ENCODE data around the gene TLE2.
"Not testable (repeated sequence)": the region's sequence is repeated elsewhere in the genome, so short reads cannot be mapped to it uniquely, and the experiment has no call there.

Gene TLE2

DNA sequence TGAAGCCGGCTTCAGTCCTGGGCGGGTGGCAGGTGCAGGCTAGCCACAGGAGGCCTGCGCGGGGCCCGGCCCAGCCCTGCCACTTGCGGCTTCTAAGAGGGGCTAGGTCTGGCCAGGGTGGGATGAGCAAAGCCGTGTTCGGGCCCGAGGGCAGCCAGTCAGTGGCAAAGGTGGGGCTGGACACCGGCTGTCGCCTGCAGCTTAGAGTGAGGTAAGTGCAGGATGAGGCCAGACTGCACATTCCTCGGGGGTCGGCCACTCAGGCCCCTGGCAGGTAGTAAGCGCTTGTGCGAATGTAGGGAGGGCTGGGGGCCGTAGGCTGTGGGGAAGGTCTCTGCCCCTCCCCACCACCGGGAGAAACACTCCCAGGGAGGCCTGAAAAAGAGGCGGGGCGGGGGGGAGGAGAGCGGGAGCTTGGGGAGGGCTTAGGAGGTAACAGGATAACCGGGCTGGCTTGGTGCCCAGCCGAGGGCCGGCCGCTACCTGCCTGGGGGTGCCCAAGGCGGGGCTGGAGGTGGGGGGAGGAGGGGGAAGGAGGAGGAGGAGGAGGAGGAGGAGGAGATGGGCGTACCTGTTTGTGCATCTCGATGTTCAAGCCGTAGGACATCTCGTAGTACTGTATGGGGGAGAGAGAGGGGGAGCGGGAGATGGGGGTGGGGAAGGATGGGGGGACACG is 26.8 kb upstream of the TLE2 start:
- no peak for DNase-seq

DNA sequence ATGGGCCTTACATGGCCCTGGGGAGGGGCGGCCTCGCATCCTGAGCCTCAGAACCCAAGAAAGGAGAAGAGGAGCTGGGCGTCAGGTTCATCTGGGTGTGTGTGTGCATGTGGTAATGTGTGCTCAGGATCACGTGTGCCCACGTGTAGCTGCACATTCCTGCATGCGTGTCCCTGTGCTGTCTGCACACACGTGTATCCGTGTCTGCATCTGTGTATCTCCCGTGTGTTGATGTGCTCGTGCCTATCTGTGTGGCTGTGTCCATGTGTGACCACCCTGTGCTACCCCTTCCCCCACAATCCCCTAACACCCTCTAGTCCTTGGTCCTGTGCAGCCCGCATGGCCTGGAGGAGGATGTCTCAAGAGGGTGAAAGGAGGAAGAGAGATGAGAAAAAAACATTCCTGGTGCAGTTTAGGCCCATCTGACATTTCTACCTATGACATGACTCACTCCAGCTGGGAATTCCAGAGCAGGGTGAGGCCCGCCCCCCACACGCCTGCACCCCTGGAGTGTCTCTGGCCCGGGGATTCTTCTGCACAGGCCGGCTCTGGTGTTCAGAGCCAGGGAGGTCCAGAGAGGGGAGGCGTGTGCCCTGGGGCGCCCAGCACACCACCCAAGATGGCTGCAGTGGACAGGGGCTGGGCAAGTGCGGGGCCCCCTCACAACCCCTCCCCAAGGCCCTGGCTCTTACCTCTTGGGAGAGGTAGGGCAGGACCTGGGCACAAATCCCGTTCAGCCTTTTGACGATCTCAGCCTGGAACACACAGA is 26.1 kb upstream of the TLE2 start:
- DNase-seq = no peak

DNA sequence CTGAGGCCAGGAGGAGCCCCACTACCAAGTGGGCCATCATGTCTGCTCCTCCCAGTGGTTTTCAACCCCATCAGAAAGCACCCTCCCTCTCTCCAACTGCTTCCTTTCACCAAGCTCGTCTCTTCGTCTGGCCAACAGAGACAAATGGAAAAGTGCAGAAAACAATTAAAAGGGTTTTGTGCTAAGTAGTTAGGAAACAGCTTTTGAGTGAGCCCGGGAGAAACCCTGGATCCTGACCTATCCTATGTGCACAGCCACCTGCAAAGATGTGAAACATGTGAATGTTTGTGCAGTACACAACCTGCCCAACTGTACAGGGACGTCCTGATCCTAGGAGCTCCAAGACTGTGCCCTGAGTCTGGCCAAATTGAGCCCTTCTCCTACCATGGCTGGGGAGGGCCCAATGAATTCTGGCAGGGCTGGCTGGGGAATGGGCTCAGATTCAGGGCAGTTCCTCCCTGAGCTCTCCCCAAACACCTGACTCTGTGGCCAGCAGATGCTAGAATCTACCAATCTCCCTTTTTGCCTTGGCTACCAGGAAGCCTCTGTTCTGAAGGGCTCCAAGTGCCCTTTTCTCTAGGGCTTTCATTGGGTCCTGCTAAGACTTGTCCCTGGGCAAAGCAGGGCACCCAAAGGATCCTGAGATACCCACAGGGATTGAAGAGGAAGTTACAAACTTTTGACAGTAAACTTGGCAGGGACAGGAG is 25.3 kb upstream of the TLE2 start:
- no peak for DNase-seq

DNA sequence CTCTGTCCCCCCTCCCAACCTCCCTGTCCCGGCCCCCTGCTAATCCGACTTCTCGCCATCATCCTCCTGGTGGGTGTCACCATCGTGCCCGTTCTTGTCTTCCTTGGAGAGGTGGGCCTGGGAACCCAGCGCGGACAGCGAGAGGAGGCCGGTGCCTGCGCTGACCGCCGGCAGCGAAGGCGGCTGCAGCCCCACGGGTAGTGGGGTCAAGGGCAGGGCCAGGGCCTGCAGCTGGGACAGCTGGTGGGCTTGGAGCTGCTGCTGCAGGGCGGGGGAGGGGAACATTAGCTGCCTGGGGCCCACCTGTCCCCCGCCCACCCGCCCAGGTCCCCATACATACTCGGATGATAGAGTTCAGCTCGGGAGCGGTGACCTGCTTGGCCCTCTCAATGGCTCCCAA is 24.7 kb upstream of the TLE2 start:
- no peak for DNase-seq

DNA sequence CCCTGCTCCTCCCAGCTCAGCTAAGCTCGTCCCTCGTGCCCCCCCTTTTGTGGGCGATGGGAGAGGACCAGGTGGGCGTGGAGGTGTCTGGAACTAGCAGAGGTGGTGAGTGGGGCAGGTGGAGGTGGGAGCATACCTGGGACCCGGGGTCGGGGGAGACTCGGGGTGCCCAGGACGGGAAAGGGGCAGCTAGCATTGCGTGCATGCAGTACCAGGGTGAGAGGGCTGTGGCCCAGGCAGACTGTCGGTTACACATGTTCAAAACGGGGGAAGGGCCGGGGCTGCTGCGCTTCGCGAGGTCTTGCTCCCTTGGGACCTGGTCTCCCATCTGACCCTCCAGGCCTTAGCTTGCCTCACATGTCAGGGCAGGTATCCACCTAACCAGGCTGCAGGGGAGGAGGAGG is 24.1 kb upstream of the TLE2 start:
- DNase-seq = no peak

DNA sequence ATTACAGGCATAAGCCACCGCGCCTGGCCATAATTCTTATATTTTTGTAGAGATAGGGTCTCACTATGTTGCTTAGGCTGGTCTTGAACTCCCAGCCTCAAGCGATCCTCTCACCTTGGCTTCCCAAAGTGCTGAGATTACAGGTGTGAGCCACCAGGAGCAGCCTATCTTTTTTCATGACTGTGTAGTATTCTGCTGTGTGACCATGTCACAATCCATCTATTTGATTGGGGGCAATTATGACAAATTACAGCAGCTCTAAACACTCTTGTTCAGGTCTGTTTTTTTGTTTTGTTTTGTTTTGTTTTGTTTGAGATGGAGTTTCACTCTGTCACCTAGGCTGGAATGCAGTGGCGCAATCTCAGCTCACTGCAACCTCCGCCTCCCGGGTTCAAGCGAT is 20.9 kb upstream of the TLE2 start:
- DNase-seq = not testable (repeated sequence)

DNA sequence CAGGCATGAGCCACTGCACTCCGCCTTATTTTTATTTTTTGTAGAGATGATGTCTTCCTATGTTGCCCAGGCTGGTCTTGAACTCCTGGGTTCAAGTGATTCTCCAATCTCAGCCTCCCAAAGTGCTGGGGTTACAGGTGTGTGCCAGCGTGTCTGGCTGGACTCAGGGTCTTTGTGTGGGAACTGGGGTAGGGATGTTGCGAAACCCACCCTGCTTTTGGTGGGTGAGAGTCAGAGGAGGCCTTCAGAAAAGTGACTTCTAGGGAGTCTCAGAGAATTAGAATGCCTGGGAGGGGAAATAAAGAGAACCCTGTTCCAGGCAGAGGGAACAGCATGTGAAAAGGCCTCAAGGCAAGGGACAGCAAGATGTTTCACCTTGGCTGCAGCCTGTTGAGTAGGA is 20.0 kb upstream of the TLE2 start:
- DNase-seq = no peak

DNA sequence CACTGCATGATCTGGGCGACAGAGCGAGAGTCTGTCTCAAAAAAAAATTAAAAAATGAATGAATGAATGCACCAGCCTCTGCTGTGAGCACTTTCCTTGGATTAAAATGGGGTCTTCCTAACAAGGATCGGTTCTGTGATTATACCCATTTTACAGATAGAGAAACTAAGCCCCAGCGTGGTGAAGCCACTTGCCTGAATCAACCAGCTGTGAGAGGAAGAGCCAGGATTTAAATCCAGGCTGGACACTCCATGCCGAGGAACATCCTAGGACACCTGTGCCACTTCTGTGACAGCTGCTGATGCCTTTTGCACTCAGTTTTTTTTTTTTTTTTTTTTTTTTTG is 19.1 kb upstream of the TLE2 start:
- DNase-seq = no peak

DNA sequence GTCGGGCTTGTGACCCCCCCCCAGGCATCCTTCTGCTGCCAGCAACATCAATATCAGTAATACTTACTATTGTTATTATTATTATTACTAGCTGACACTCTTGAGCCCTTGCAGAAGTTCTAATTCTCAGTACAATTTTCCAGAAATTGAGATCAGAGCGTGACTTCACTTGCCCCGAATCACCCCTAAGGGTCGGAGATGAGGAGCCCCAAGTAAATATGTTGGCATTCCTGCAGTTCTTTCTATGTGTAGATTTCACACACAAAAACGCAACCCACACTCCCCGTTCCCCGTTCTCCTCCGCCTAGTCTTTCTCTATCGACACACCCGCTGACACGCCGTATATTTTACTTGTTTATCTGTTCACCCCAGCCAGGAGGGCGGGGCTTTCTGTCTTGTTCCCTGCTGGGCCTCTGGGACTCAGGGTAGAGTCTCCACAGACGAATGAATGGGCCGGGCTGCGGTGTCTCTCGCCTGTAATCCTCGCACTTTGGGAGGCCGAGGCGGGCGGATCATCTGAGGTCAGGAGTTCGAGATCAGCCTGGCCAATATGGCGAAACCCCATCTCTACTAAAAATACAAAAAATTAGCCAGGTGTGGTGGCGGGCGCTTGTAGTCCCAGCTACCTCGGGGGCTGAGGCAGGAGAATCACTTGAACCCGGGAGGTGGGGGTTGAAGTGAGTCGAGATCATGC is 18.6 kb upstream of the TLE2 start:
- DNase-seq = peak; percentile 70

DNA sequence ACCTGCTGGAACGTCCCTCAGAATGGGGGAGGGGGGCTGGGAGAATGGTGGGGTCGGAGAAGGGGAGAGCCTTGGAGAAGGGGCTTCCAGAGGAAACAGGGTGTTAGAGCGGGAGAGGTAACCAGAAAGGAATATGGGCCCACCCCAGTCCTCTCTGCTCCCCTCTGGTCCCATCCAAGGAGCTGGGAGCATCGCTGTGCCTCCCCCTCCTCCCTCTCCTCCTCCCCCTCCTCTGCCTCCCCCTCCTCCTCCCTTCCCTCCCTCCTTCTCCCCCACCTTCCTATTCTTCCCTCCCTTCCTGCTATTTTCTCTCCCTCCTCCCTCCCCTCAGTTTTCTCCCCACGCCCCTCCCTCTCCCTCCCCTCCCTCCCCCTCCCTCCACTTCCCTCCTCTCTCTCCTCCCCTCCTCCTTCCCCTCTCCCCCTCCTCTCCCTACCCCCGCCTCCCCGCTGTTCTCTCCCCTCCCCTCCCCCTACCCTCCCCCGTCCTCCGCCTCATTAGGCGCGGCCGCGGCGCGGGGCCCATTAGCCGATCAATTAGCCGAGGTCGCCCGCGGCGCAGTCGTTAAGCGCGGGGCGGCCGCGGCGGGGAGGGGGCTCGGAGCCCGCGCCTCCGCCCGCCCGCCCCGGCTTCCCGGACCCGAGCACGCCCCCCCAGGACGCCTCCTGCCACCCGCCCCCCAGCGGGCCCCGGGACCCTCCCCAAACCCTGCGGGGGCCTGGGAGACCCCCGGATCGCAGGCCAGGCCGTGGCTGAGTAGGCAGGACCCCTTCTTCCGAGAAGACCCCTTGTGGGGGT is 17.8 kb upstream of the TLE2 start:
- DNase-seq = peak; percentile 75

DNA sequence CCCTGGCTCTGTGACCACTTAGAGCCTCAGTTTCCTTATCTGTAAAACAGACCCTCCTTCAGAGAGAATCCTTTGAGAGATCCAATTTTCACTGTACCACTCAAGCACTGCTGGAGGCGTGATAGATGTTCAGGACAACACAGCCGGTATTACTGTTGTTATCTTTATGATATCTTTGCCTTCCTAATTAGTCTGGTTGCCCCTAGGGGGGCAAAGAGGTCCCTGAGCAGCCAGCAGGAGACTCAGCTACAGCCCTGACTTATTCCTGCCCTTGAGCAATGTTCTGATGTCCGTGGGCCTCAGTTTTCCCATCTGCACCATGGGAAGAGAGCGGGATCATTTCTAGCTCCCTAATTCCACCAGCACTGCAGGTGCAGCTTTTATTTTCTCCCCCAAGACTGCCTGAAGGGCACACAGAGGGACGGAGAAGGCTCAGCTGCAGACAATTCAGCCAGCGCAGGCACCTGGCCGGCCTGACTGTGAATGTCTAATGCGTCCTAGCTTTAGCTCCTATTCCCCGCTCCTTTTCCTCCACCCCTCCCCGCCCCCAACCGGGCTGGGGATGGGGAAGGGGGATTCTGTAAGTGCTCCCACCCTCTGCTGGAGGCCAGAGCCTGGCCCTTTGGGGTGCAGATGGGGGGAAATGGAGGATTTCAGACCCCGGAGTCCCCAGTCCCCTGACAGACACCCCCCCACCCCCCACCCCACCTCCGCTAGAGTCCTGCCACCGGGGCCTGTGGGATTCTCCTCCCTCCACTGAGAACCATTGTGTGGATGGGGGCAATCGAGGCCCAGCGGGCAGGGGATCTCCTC is 17.0 kb upstream of the TLE2 start:
- no peak for DNase-seq

DNA sequence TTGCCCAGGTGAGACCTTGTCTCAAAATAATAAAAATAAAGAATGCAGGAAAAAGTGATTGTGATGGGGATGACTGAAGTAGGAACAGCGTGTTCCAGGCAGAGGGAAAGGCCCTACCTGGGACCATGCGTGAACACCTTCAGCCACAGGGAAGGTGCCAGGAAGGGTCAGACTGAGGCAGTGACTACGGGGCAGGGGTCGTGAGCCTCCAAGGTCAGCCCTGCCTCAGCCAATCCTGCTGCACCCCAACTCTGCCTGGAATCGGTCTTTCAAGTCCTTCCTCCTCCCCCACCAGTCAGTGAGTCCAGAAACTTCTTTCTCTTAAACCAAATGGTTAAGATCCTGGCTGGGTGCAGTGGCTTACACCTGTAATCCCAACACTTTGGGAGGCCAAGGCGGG is 16.1 kb upstream of the TLE2 start:
- DNase-seq = no peak

DNA sequence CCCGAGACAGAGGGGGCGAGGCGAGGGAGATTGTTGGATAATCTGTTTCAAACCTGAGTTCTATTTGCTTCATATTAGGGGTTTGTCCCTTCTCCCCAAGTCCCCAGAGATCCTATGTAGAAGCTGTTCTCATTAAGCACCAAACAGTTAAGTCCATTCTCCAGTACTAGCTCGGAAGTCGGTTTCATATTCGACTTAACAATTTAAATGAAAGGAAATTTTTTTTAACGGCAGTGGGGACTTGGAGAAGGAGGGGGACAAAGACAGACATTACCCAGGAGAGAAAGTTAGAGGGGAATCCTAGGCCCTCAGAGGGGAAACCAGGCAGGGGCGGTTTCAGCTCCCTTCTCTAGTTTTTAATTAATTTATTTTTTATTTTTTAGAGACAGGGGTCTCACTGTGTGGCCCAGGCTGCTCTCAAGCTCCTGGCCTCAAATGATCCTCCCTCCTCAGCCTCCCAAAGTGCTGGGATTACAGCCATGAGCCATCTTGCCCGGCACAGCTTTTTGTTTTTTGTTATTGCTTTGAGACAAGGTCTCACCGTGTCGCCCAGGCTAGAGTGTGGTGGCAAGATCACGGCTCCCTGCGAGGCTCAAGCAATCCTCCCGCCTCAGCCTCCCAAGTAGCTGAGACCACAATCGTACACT is 13.7 kb upstream of the TLE2 start:
- DNase-seq = no peak

DNA sequence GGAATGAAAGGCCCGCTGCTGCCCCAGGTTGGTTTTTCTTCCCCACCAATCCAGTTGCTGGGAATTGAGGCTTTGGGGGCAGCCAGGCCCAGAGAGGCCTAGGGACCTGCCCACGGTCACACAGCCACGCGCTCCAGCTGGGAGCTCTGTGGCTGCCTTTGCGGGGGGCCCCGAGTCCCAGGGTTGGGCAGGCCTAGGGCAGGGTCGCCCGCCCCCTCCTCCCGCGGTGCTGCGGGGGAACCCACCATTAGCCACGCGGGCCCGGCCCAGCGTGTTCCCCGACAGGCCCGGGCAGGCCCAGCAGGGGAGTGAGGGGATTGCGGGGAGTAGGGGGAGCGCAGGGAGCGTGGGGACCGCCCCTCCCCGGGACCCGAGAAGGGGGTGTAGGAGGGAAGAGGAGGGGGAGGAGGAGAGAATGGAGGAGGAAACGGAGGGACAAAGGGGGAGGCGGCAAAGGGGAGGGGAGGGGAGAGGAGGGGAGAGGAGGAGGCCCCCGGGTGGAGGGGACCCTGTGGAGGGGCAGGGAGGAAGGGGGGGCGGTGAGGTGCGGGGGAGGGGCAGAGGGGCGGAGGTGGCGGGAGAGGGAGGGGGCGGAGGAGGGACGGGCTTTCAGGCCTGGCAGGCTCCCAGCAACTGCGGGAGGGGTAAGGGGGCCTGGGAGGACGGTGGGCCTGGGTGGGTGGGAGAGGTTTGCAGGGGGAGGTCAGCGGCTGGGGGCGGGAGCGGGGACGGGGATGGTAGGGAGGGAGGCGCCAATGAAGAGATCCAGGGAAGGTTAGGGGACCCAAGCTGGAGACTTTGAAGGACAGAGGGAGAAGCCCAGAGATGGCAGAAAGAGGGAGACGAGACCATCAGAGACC is 12.9 kb upstream of the TLE2 start:
- DNase-seq = peak; percentile 69

DNA sequence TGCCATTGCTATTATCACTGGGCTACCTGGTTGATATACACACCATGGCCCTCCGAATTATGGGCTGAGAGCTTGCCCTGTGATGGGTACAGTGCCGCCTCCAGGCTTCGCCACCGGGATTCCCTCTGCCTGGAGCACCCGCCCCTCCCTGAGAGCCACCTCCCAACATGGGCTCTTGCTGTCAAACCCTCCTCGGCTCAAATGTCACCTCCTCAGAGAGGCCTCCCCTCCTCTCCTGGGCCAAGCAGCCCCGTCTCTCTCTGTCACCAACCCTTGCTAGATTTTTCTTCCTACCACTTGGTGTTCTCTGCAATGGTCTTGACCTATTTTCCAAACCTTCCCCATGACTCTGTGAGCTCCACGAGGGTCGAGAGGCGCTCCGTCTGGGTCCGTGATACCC is 12.2 kb upstream of the TLE2 start:
- DNase-seq = no peak

DNA sequence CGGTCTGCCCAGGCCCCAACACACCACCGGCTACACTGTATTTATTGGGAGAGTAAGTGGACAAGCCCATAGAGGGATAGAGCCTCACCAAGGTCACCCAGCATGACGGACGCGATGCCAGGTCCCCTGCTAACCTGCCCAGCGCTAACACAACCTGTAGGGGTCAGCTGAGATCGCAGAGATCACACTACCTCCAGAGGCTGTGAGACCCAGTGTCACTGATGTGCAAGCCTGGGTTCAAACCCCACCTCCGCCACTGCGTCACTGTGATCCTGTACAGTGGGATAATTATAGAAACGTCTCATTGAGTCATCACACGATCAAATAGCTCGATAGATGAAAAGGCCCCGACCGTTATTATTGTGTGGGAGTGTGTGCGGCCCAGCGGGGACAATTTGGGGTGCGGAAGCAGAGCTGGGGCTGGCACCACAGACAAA is 10.6 kb upstream of the TLE2 start:
- no peak for DNase-seq

DNA sequence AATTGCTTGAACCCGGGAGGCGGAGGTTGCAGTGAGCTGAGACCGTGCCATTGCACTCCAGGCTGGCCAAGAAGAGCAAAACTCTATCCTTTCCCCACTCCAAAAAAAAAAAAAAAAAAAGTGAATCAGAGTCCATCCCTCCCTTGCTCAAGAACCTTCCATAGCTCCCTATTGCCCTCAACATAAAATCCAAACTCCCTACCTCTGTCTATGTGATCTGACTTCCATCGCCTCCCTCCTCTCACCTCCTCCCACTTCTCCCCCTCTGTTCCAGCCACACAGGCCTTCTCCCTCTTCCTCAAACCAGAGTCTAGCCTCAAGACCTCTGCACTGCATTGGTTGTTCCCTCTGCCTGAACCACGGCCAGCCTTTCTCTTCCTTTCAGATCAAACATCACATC is 10.0 kb upstream of the TLE2 start:
- no peak for DNase-seq

DNA sequence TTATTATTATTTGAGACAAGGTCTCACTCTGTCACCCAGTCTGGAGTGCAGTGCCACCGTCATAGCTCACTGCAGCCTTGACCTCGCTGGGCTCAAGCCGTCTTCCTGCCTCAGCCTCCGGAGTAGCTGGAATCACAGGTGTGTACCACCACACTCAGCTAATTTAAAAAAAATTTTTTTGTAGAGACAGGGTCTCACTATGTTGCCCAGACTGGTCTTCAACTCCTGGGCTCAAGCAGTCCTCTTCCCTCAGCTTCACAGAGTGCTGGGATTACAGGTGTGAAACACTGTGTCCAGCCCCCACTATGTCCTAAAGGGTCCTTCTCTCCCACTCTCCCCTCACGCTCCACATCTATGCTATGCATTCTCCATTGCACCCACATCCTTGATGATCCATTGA is 9.1 kb upstream of the TLE2 start:
- DNase-seq = no peak

DNA sequence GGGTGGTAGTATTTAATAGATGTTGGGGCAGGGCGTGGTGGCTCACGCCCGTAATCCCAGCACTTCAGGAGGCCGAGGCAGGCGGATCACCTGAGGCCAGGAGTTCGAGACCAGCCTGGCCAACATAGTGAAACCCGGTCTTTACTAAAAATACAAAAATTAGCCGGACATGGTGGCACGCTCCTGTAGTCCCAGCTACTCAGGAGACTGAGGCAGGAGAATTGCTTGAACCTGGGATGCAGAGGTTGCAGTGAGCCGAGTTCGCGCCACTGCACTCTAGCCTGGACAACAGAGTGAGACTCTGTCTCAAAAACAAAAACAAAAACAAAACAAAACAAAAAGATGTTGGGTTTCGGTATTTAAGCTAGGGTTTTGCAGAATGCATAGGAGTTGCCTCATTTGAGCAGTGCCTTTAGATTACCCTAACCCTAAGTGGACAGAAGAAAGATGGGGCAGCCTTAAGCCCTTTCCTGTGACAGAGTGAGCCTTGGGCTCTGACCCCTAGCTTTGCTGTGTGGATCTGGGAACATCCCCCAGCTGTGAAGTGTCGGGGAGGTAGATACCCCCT is 8.0 kb upstream of the TLE2 start:
- not testable (repeated sequence) for DNase-seq
